ENCODE results near the gene RIMKLB.

- no peak for TF ChIP-seq POLR2A (IDR thresholded peaks at IDR 0.05; ENCODE audit: control extremely low read depth in 1 of 2, low read depth in 2 of 2, low read length in 2 of 2)
- no peak for TF ChIP-seq CBX8 (IDR thresholded peaks at IDR 0.05; ENCODE audit: borderline replicate concordance, low read depth, low read length)
- TF ChIP-seq POLR2AphosphoS5 (IDR thresholded peaks at IDR 0.05; ENCODE audit: low read depth, low read length): no peak
- TF ChIP-seq CEBPB (IDR thresholded peaks at IDR 0.05; ENCODE audit: low read depth, low read length): no peak
- no peak for TF ChIP-seq USF2 (IDR thresholded peaks at IDR 0.05; ENCODE audit: low read length)
- TF ChIP-seq POU5F1 (IDR thresholded peaks at IDR 0.05; ENCODE audit: low read depth, low read length): no peak
- TF ChIP-seq CHD1 (IDR thresholded peaks at IDR 0.05; ENCODE audit: low read depth, low read length): no peak
- no peak for TF ChIP-seq CTCF (IDR thresholded peaks at IDR 0.05; ENCODE audit: control extremely low read depth in 1 of 3, insufficient read depth in 1 of 3, low read depth in 1 of 3, low read length in 3 of 3)
- no peak for TF ChIP-seq RXRA (IDR thresholded peaks at IDR 0.05; ENCODE audit: insufficient read depth, low read depth, low read length)
- TF ChIP-seq CHD2 (IDR thresholded peaks at IDR 0.05; ENCODE audit: low read length): no peak
These were observed 12.7 kb upstream of the RIMKLB start for GRCh38 chr12:8685051-8685450.

Data from H1 (cell line).